ENCODE results near the gene ZNF330. TPM values are rescaled to one million over a fixed set of nuclear protein-coding genes. Genes with fewer than 3 reads are reported as not detected.

The ZNF330 gene
- total RNA-seq, 1 donor from 2014 or later: 18.9 TPM

DNA sequence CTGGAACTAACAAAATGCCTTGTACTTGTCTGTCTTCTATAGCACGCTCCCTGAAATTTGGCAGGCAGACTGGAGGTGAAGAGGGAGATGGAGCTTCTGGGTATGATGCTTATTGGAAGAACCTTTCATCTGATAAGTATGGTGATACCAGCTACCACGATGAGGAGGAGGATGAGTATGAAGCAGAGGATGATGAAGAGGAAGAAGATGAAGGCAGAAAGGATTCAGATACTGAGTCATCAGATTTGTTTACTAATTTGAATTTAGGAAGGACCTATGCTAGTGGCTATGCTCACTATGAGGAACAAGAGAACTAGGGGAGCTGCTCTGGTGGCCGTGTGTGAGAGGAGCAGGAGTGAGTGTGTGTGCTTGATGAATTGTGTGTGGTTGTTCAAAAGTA lies 13.0 kb downstream of the ZNF330 start:
- DNase-seq (ENCODE audit: low read depth in 2 of 2): no peak

GRCh38 chr4:141238186-141238585 lies 17.5 kb downstream of the ZNF330 start:
- no peak for DNase-seq (ENCODE audit: low read depth in 2 of 2)

GRCh38 chr4:141240259-141240658 lies 19.6 kb downstream of the ZNF330 start:
- no peak for DNase-seq (ENCODE audit: low read depth in 2 of 2)

DNA sequence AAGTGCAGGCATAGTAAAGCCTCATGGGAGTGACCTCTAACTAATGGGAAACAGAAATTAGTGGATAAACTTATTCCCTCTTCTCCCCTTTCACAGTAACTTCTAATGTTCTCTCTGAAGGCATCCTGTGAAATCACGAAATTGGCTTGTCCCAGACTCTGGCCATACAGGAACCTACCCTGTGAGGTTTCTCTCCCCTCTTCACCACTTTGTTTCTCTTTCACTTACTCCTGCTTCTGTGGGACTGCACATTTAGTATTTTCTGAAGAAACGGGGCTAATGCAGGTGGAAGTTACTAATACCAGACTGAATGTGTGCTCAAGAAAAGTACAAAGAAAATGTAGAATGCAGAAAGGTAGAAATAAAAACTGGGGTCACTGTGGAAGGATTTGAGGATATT lies 20.0 kb downstream of the ZNF330 start:
- DNase-seq (ENCODE audit: low read depth in 2 of 2): no peak

GRCh38 chr4:141241986-141242385 lies 21.3 kb downstream of the ZNF330 start:
- DNase-seq (ENCODE audit: low read depth in 2 of 2): no peak

DNA sequence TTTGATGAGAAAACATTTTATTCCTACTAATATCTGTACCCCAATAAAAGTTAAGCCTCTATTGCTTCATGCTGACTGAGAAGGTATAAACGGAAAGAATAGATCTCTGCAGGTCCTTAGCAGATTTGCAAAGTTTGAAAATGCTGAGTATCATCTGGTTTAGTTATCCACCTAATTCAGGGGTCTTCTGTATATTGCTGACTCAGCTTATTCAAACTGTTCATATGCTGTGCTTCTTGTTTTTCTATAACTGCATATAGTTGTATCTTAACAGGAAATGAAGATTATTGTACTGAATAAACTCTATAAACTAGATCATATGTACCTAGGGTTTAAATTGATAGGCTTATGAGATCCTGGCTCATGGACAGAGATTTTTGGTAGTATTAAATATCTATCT lies 23.7 kb downstream of the ZNF330 start:
- no peak for DNase-seq (ENCODE audit: low read depth in 2 of 2)

GRCh38 chr4:141246243-141246642 lies 25.5 kb downstream of the ZNF330 start:
- DNase-seq (ENCODE audit: low read depth in 2 of 2): no peak

GRCh38 chr4:141246683-141247429 lies 26.2 kb downstream of the ZNF330 start:
- DNase-seq (ENCODE audit: low read depth in 2 of 2): no peak

DNA sequence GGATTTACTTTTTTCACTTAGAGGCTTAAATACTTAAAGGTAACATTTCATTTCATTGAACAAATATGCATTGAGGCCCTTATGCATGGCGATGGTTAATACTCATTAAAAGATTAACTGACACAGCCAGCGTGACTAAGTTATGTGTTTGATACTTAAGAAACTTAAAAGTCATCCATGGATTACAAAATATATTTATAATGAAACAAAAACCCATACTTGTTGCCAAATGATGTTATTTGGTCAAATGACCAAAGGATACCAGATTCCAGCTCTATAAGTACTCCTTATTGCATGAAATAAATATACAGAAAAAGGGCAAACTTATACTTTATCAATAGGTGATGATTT lies 26.7 kb downstream of the ZNF330 start:
- no peak for DNase-seq (ENCODE audit: low read depth in 2 of 2)

GRCh38 chr4:141248029-141248428 lies 27.3 kb downstream of the ZNF330 start:
- no peak for DNase-seq (ENCODE audit: low read depth in 2 of 2)

- no peak for DNase-seq (ENCODE audit: low read depth in 2 of 2)
Observed at GRCh38 chr4:141248486-141248885, 27.8 kb downstream of the ZNF330 start.

GRCh38 chr4:141254326-141254725 lies 33.6 kb downstream of the ZNF330 start:
- no peak for DNase-seq (ENCODE audit: low read depth in 2 of 2)

- DNase-seq (ENCODE audit: low read depth in 2 of 2): no peak
Observed at GRCh38 chr4:141255016-141255415, 34.3 kb downstream of the ZNF330 start.

DNA sequence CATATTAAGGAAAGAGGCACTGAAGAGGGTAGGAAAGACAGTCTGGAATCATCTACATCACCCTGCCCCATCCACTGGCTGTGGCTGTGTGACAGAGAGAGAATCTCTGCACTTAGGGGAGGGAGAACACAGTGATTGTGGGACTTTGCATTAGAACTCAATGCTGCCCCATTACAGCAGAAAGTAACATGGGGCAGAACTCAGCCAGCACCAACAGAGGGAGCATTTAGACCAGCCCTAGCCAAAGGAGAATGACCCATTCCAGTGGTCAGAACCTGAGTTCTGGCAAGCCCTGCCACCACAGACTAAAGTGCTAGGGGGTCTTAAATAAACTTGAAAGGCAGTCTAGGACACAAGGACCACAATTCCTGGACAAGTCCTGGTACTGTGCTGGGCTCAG lies 37.9 kb downstream of the ZNF330 start:
- no peak for DNase-seq (ENCODE audit: low read depth in 2 of 2)

GRCh38 chr4:141275834-141276233 lies 55.1 kb downstream of the ZNF330 start:
- DNase-seq (ENCODE audit: low read depth in 2 of 2): no peak

DNA sequence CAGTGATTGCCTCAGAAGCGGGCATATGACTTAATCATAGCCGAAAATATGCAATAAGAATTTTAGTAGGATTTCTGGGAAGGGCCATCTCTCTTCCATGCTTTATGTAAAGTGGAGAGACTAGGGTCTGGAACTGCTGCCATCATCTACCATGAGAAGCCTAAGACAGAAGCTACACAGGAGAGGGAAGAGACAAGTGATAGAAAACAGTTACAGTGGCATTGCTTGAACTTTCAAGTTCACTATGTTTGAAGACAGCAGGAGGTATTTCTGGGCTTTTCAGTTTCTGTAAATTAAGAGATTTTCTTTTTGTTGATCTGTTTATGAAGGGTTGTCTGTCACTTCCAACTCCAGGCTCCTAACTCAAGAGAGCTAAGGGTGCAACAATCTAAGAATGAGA lies 62.5 kb downstream of the ZNF330 start:
- no peak for DNase-seq (ENCODE audit: low read depth in 2 of 2)

DNA sequence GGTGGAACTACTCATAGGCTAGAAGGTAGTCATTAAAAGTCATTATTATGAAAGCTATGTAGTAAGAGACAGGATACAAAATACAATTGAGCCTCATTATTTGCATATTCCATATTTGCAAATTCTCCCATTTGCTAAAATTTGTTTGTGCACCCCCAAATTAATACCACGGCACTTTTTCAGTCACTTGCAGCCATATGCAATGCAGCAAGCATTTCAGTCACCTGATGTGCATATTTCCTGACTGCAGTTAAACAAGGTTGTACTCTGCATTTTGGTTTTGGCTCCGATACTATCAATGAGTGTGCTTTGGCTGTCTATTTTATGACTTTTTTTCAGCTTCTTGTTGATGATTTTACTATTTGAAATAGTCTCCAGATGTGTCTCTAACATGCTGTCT lies 62.9 kb downstream of the ZNF330 start:
- no peak for DNase-seq (ENCODE audit: low read depth in 2 of 2)

Other genes starting within 250 kb of the ZNF330 start
- gene RNF150, start 87.4 kb upstream of the ZNF330 start, total RNA-seq: 0.13 and 0.25 TPM in 2 replicates

Data from dermis microvascular lymphatic vessel endothelial cell (primary cell).